Activated B cell treated with CpG ODN at 0.5 μM for 24 hours (primary cell): ENCODE measurements around the gene PRKACG. TPM values are rescaled to one million over a fixed set of nuclear protein-coding genes. Genes with fewer than 3 reads are reported as not detected.

Experiments used
- ATAC-seq: fragments of 200-7000 bp; cut with Tn5 transposase; one replicate; pipeline ENCODE4 v1.10.0; 2021; ENCODE audit warnings: low read depth, mild to moderate bottlenecking, moderate library complexity
- CTCF ChIA-PET: fragments of 350-600 bp; sonication (Branson Sonifier 250); formaldehyde crosslinking; loops from one replicate; lab custom pipeline; 2021; ENCODE audit warnings: antibody characterized with exemption; lab: Charles Lee
- POLR2A ChIA-PET: fragments of 350-600 bp; sonication (Branson Sonifier 250); formaldehyde crosslinking; loops from one replicate; lab custom pipeline; 2021; ENCODE audit warnings: antibody characterized with exemption; lab: Charles Lee
- DNase-seq: peaks from one replicate; pipeline ENCODE4 v3.0.0; 2022
- H3K27ac Mint-ChIP-seq: one replicate; pipeline ENCODE4 v1.8.0; 2020; ENCODE audit warnings: mixed read lengths
- H3K27me3 Mint-ChIP-seq: one replicate; pipeline ENCODE4 v1.8.0; 2021; ENCODE audit warnings: mixed read lengths
- H3K36me3 Mint-ChIP-seq: one replicate; pipeline ENCODE4 v1.8.0; 2021; ENCODE audit warnings: low read depth, mixed read lengths
- H3K4me1 Mint-ChIP-seq: one replicate; pipeline ENCODE4 v1.8.0; 2021; ENCODE audit warnings: mixed read lengths
- H3K4me3 Mint-ChIP-seq: one replicate; pipeline ENCODE4 v1.8.0; 2020; ENCODE audit warnings: mild to moderate bottlenecking, mixed read lengths
- H3K9me3 Mint-ChIP-seq: one replicate; pipeline ENCODE4 v1.8.0; 2020; ENCODE audit warnings: mixed read lengths
- CTCF ChIP-seq: fragments of 200-600 bp; IDR thresholded peaks from one replicate; pipeline ENCODE4 v1.8.0; 2022; ENCODE audit warnings: antibody characterized with exemption, mild to moderate bottlenecking
- intact Hi-C: fragments of 100-400 bp; cut with micrococcal nuclease; formaldehyde crosslinking; loops from one replicate; pipeline ENCODE4 v1.15.1; 2024
- total RNA-seq: library from RNA; stranded (reverse); gene quantifications from 2 replicates; pipeline ENCODE4 v1.2.3, GENCODE V29; 2022

Gene PRKACG
- total RNA-seq, 1 donor from 2014 or later = not detected

GRCh38 chr9:69045821-69046220 is 31.9 kb upstream of the PRKACG start:
- intact Hi-C loops = no loop called here
- CTCF ChIA-PET = interaction anchor here (1.3 to 1.8 kb wide), 2 partner anchors 146 to 147 kb away, joined by 5 to 6 read pairs; no protein-coding TSS in a partner anchor
- DNase-seq (no peak), ATAC-seq (no peak)
- POLR2A ChIA-PET = no interaction called here
- no peak for TF ChIP-seq CTCF
- Mint-ChIP-seq H3K27me3 (no peaks in the 10 kb centered on the region), H3K36me3 (peaks cover 51% of the 10 kb centered on the region), H3K4me3 (no peak overlapping the region), H3K4me1 (no peaks in the 10 kb centered on the region), H3K9me3 (no peaks in the 10 kb centered on the region), H3K27ac (no peak overlapping the region)

- ATAC-seq = no peak
- Mint-ChIP-seq H3K4me1 (no peaks in the 10 kb centered on the region), H3K36me3 (peaks cover 46% of the 10 kb centered on the region), H3K27ac (no peak overlapping the region), H3K9me3 (no peaks in the 10 kb centered on the region), H3K27me3 (no peaks in the 10 kb centered on the region), H3K4me3 (no peak overlapping the region)
- no peak for TF ChIP-seq CTCF
- POLR2A ChIA-PET = no interaction called here
- CTCF ChIA-PET = no interaction called here
- no peak for DNase-seq
- intact Hi-C loops = no loop called here
Measured at GRCh38 chr9:69044240-69045219, 30.6 kb upstream of the PRKACG start.

GRCh38 chr9:69040646-69041045 is 26.7 kb upstream of the PRKACG start:
- Mint-ChIP-seq H3K27me3 (no peaks in the 10 kb centered on the region), H3K4me3 (no peak overlapping the region), H3K36me3 (peaks cover 22% of the 10 kb centered on the region), H3K4me1 (peaks cover 10% of the 10 kb centered on the region), H3K9me3 (no peaks in the 10 kb centered on the region), H3K27ac (no peak overlapping the region)
- POLR2A ChIA-PET = no interaction called here
- no peak for TF ChIP-seq CTCF
- intact Hi-C loops = no loop called here
- DNase-seq = no peak
- no peak for ATAC-seq
- CTCF ChIA-PET = no interaction called here

GRCh38 chr9:69036799-69037198 is 22.9 kb upstream of the PRKACG start:
- no peaks in the 10 kb centered on the region for H3K9me3 Mint-ChIP-seq
- POLR2A ChIA-PET = interaction anchor here (0.7 to 1.4 kb wide), 2 partner anchors 12 to 404 kb away, joined by 3 to 4 read pairs; no protein-coding TSS in a partner anchor
- peak overlapping the region; percentile 96 for H3K4me3 Mint-ChIP-seq
- H3K4me1 Mint-ChIP-seq = peaks cover 14% of the 10 kb centered on the region
- H3K27ac Mint-ChIP-seq = peak overlapping the region; percentile 85
- intact Hi-C loops = loop anchor here (1.0 to 10.0 kb wide), 6 partner anchors 86 to 1218 kb away; partner anchors contain the start of genes PIP5K1B, SMC5 and TJP2
- H3K36me3 Mint-ChIP-seq = peaks cover 5% of the 10 kb centered on the region
- DNase-seq (no peak), ATAC-seq (no peak)
- TF ChIP-seq CTCF = no peak
- CTCF ChIA-PET = interaction anchor here (1.0 kb wide), 2 partner anchors 17 to 156 kb away, joined by 3 read pairs; no protein-coding TSS in a partner anchor
- no peaks in the 10 kb centered on the region for H3K27me3 Mint-ChIP-seq

- H3K36me3 Mint-ChIP-seq = peaks cover 5% of the 10 kb centered on the region
- peak overlapping the region; percentile 96 for H3K4me3 Mint-ChIP-seq
- CTCF ChIA-PET = interaction anchor here (1.0 to 1.6 kb wide), 4 partner anchors 12 to 157 kb away, joined by 3 to 6 read pairs (median 3); no protein-coding TSS in a partner anchor
- no peaks in the 10 kb centered on the region for H3K27me3 Mint-ChIP-seq
- H3K4me1 Mint-ChIP-seq = peaks cover 14% of the 10 kb centered on the region
- no peak for DNase-seq
- peak overlapping the region; percentile 85 for H3K27ac Mint-ChIP-seq
- intact Hi-C loops = loop anchor here (1.0 to 10.0 kb wide), 6 partner anchors 86 to 1218 kb away; partner anchors contain the start of genes PIP5K1B, SMC5 and TJP2
- H3K9me3 Mint-ChIP-seq = no peaks in the 10 kb centered on the region
- no peak for TF ChIP-seq CTCF
- POLR2A ChIA-PET = interaction anchor here (0.7 to 1.4 kb wide), 4 partner anchors 12 to 404 kb away, joined by 3 to 5 read pairs (median 4); no protein-coding TSS in a partner anchor
- ATAC-seq = no peak
Measured at GRCh38 chr9:69036309-69036708, 22.4 kb upstream of the PRKACG start.
